Stimulated activated CD8-positive, alpha-beta memory T cell treated with anti-CD3 and anti-CD28 coated beads, Interleukin-12 subunit alpha, Interleukin-12 subunit beta, amount 100 ng/mL, for 1 hour (primary cell): ENCODE measurements around the gene USP46.
A peak's percentile ranks its signal among the peaks of the same experiment; 100 is the strongest.

Source experiments
- DNase-seq: peaks from one replicate; pipeline ENCODE4 v3.0.0-alpha.2; 2020; ENCODE audit warnings: low read depth

USP46 gene

DNA sequence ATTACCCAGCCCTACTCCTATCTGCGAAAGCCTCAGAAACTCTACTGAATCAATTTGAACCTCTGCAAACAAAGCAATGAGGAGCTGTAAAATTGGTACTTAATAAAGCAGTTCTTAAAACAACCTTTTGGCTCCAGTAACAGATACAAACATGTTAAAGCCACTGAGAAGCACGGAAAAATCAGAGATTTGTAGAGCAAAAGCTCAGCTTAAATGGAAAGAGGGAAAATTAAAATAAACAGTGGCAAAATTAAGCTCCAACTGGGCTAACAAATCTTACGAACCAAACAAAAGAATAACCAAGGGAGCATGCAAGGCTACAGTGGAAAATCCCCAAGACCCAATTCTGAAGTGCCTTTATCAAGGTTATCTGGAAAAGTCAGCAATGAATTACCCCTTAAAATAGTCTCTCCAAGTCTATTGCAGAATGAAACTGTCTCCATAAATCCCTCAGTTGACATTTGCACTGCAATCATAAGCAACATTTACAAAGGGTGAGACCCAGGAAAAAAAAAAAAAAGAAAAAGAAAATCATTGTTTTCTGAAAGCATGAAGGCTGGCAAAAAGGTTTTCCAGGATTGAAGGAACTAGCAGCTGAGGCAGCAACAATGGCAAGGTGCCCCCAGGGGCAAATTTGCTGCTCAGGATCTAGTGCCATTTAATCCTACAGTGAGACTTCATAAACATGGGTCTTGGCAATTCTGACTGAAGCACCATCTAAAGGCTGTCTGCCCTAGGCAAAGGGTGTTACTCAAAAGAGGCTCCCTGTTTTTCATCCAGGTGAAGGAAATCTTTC, 40.1 kb downstream of the USP46 start:
- no peak for DNase-seq

GRCh38 chr4:52617336-52618020, 41.6 kb downstream of the USP46 start:
- DNase-seq, result no peak

GRCh38 chr4:52614241-52614640, 44.9 kb downstream of the USP46 start:
- DNase-seq, result no peak

GRCh38 chr4:52612341-52612740, 46.8 kb downstream of the USP46 start:
- DNase-seq, result no peak

DNA sequence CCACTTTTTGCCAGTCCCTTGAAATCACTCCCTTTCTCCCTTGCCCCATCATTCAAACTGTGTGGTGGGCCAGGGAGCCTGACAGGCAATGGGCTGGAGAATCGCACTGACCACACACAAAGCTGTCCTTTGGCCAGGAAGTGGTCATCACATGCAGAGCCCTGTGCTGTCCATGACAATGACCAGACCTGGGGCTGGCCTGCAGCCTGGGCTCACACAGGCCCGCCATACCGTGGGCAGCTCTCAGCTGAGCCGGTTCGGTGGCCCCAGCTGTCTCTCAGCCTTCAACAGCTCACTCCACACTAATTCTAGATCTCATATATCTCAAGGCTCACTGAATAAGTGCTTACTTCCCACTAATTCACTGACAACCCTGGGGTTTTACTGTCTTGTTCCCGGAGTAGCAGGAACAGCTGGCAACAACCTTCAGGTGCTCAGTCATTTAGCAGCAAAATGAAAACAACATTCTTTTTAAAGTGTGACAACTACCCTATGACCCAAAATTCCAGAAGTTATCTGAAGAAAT, 48.0 kb downstream of the USP46 start:
- DNase-seq, result no peak

DNA sequence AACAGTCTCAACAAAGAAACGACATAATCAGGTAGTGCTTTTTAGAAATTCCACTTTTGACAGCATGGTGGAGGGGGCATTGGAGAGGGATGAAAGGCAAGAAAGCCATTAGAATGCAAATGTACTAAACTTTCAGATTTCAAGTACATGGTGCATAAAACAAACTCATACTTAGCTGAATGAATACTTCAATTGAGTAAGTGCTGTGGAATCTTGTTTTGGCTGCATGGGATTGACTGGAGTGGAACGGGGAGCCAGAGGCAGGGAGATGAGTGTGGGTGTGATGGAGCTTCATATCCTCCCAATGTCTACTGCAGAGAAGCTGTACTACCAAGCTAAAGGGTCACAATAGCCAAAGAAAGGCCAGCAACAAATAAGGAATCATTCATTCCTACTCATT, 52.4 kb downstream of the USP46 start:
- DNase-seq, result no peak

- no peak for DNase-seq
Observed at GRCh38 chr4:52606040-52606439, 53.1 kb downstream of the USP46 start.

DNA sequence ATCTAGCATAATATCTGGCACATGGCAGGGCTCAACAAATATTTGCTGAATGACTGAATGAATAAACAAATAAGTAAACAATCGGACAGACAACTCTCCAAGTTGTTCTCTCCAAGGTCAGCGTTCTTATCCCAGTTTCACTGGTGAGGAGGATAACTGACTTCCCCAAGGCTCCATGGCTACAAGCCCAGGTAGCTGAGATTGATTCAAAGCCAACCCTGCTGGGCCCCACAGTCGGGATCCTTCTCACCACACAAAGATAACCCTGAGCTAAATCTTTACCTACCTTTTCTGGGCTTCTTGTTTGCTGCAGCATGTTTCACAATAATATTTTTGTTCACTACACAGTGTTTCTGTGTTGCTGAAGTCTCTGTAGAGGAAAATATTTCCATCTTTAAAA, 54.9 kb downstream of the USP46 start:
- no peak for DNase-seq

DNA sequence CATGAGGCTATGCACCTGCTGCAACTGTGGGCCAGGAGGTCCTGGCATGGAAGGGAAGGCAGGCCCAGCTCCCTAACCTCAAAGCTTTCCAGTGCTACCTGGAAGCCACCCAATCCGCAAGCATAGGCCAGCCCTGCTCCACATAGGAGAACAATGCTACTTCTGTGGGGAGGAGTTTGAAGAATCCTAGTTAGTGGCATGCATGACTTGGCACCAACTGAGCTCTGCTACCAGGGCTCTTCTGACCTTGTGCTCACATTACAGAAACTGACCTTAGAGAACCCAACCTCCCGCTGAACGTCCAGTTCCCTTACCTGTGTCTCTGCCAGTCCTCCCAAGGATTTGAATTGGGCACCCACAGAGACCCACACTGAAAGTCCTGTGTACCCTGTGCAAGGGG, 58.8 kb downstream of the USP46 start:
- DNase-seq, result no peak

DNA sequence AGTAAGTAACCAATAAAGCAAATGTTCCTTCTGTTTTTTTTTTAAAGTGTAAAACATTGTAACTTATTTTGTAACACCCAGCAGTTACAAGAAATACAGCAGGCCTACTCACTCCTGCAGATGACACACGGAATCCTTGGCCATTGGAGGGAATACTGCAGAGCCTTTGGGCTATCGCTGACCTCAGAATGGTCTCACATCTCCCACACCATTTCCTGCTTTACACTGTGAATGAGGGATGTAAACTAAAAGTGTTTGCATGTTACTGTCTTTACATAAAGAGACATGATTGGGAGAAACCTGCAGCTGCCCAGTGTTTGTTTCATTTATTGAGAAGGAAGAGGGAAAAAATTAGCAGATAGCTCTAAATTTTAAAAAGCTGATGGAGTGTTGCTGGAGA, 64.1 kb downstream of the USP46 start:
- no peak for DNase-seq

GRCh38 chr4:52592287-52592686, 66.8 kb downstream of the USP46 start:
- no peak for DNase-seq

DNA sequence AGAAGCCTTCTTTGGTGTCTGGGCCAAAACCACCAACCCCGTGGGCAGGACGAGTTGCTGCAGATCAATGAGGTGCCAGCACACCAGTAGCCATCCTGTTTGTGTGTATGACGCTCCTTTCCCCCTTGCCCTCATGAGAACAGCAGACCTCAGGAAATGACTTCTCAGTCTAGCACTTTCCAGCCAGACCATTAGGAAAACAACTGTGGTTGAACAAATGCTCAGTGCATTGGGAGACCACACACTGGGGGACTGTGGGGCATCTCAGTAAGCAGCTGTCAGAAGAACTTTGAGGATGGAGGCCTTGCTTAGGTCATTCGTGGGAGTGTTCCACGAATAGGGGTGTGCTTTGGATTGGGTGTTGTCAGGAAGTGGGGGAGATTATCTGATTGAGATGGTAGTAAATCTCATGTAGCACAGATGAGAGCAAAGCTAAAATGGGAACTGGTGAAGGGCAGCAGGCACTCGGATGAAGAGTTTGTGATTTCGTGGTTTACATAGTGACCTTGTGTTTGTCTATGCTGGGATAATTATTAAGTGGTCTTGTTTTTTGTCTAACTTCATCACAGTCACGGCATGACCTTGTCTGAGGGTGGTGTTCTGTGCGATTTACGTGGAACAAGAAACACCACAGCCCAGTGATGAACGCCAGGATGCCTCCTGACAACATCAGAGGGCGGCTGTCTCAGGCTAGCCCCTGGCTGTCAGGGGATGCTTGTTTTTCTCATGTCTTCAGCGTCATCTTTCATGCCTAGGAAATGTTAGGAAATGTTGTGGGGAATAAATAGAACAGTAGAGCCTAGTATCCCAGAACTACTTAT, 70.1 kb downstream of the USP46 start:
- peak; percentile 21 for DNase-seq

DNA sequence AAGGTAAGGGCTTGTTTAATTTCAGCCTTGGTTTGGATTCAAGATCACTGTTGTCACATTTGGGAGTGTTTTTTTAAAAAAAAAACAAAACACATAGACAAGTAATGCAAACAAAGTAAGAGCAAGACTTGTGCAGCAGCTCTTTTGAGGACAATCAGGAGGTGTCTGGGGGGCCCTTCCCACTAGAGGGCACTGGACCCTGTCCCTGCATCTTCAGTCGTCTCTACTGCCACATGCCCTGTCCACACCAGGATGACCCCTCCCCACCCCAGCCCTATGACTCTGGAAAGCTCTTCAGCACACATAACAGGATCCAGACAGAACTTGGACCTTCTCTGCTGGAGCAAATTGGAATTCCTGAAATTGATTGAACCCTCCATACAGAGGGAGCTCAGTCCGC, 71.0 kb downstream of the USP46 start:
- no peak for DNase-seq

GRCh38 chr4:52586069-52586468, 73.0 kb downstream of the USP46 start:
- no peak for DNase-seq

- no peak for DNase-seq
Observed at GRCh38 chr4:52585379-52585778, 73.7 kb downstream of the USP46 start.

GRCh38 chr4:52579602-52580272, 79.4 kb downstream of the USP46 start:
- no peak for DNase-seq

GRCh38 chr4:52578951-52579350, 80.2 kb downstream of the USP46 start:
- no peak for DNase-seq

- no peak for DNase-seq
Observed at GRCh38 chr4:52577624-52577962, 81.5 kb downstream of the USP46 start.

DNA sequence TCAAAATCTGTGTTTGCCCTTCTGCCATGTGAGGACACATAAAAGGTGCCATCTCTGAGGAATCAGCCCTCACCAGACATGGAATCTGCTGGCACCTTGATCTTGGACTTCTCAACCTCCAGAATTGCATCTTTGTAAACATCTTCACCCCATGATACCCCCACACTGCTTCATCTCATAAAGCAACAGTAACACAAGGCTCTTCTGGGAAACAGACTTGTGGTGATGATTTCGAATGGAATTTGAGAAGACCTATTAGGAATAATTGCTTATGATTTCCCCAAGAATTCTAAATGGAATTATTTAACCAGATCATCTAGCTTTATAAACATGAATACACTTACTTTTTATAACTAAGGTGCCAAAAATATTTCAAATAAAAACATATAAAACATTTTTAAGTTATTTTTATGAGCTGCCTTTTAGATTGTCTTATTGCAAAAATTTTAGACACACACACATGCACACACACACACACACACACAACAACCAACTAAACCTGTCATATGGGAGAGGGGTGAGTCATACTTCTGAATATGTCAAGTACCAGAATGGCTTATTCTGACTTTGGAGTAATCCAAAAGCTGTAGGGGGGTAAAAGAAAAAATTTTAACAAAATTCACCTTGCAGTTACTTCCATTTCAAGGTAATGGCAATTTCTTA, 82.0 kb downstream of the USP46 start:
- DNase-seq, result no peak

DNA sequence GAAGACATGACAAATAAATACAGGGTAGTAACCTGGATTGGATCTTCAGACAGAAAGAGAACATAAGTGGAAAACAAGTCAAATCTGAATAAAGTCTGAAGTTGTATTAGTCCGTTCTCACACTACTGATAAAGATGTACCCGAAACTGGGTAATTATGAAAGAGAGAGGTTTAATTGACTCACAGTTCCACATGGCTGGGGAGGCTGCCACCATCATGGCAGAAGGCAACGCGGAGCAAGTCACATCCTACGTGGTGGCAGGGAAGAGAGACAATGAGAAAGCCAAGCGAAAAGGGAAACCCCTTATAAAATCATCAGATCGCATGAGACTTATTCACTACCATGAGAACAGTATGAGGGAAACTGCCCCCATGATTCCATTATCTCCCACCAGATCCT, 82.8 kb downstream of the USP46 start:
- DNase-seq, result no peak

DNA sequence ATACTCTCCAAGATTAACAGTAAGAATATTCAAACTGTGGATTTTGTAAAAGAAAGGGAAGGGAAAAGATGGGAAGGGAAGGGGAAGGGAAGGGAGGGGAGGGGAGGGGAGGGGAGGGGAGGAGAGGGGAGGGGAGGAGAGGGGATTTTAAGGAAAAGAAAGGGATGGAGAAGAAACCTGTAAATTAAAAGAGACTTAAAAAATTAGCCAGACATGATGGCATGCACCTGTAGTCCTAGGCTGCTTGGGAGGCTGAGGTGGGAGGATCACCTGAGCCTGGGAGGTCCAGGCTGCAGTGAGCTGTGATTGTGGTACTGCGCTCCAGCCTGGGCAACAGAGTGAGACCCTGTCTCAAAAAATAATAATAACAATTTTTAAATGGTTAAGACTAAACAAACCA, 83.7 kb downstream of the USP46 start:
- DNase-seq, result no peak

DNA sequence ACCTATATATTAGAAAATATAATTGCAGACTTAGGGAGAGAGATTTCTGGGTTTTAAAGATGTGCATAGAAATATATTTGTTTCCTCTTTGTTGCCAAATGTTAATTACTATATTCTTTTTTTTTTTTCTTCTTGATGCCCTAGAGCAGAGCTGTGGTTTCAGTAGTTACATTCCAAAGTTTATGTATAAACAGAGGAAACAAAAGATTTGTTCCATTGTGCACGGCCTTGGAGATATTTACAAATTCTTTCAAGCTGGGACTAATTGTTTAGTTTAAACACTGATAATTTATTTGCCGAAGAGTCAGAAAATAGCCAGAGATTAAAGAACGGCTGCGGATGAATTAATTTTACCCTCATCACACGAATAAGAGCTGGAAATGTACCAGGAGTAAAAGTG, 85.1 kb downstream of the USP46 start:
- DNase-seq, result no peak
